CD14-positive monocyte (primary cell): ENCODE data around the gene ERLEC1. TPM values are rescaled to one million over a fixed set of nuclear protein-coding genes. Genes with fewer than 3 reads are reported as not detected.

Source experiments
- DNase-seq, 3 donors: peaks; one replicate each; pipeline ENCODE4 v3.0.0-alpha.2; 2011 to 2022
- H2AFZ ChIP-seq: 2 replicates; pipeline ENCODE4 v1.6.0; 2012; ENCODE audit warnings: mild to moderate bottlenecking, low read depth, low read length, inconsistent platforms; ENCODE audit not compliant: insufficient read depth, poor library complexity, severe bottlenecking
- H3K27ac ChIP-seq, 2 donors: 1 replicate in 1 of 2; 2 replicates in 1 of 2; pipeline ENCODE4 v1.5.1; 2012 to 2013; ENCODE audit warnings: low read length in 2 of 2, control low read depth in 1 of 2, inconsistent platforms in 1 of 2, low read depth in 1 of 2, mild to moderate bottlenecking in 1 of 2
- H3K27me3 ChIP-seq, 2 donors: one replicate each; pipeline versions ENCODE4 v1.6.0 to v1.6.1; 2011 to 2013; ENCODE audit warnings: low read length in 2 of 2; ENCODE audit not compliant: control insufficient read depth in 2 of 2, insufficient read depth in 2 of 2
- H3K36me3 ChIP-seq, 2 donors: replicated peaks in 1 of 2; 1 replicate in 1 of 2; 2 replicates in 1 of 2; pipeline versions ENCODE4 v1.5.1 to v1.6.1; 2012 to 2013; ENCODE audit warnings: low read length in 2 of 2, control low read depth in 1 of 2, inconsistent platforms in 1 of 2, mild to moderate bottlenecking in 1 of 2; ENCODE audit not compliant: insufficient read depth in 2 of 2, control insufficient read depth in 1 of 2
- H3K4me1 ChIP-seq, 2 donors: 1 replicate in 1 of 2; 2 replicates in 1 of 2; pipeline versions ENCODE4 v1.5.1 to v1.6.1; 2012 to 2013; ENCODE audit warnings: low read length in 2 of 2, control low read depth in 1 of 2, inconsistent platforms in 1 of 2, mild to moderate bottlenecking in 1 of 2, moderate library complexity in 1 of 2; ENCODE audit not compliant: insufficient read depth in 2 of 2, control insufficient read depth in 1 of 2
- H3K4me2 ChIP-seq: replicated peaks from 2 replicates; pipeline ENCODE3; 2012; ENCODE audit warnings: low read length, moderate library complexity, mild to moderate bottlenecking; ENCODE audit not compliant: poor library complexity, severe bottlenecking; ENCODE audit errors: extremely low read depth
- H3K4me3 ChIP-seq, 3 experiments: fragments of 200-600 bp in 1 of 3; sonication (generic) in 1 of 3; replicated peaks in 1 of 3; 1 replicate in 2 of 3; 2 replicates in 1 of 3; pipeline ENCODE4 v1.5.1; 2011 to 2013; ENCODE audit warnings: low read length in 3 of 3, mild to moderate bottlenecking in 3 of 3, control low read depth in 2 of 3, low read depth in 2 of 3, inconsistent platforms in 1 of 3, moderate library complexity in 1 of 3
- H3K79me2 ChIP-seq: 2 replicates; pipeline ENCODE4 v1.6.0; 2012; ENCODE audit warnings: mild to moderate bottlenecking, control low read depth, inconsistent platforms, low read length, moderate library complexity; ENCODE audit not compliant: insufficient read depth
- H3K9ac ChIP-seq: 2 replicates; pipeline ENCODE4 v1.6.0; 2017; ENCODE audit warnings: low read length, mild to moderate bottlenecking; ENCODE audit not compliant: insufficient read depth, poor library complexity, severe bottlenecking
- H3K9me3 ChIP-seq, 2 donors: replicated peaks in 1 of 2; 1 replicate in 1 of 2; 2 replicates in 1 of 2; pipeline versions ENCODE4 v1.5.1 to v1.6.1; 2012 to 2013; ENCODE audit warnings: low read length in 2 of 2, control low read depth in 1 of 2; ENCODE audit not compliant: control insufficient read depth in 1 of 2, insufficient read depth in 1 of 2
- H4K20me1 ChIP-seq: 2 replicates; pipeline ENCODE4 v1.6.0; 2012; ENCODE audit warnings: mild to moderate bottlenecking, low read length, control low read depth, moderate library complexity; ENCODE audit not compliant: insufficient read depth
- H3K27ac Mint-ChIP-seq, 7 donors: one replicate each; pipeline ENCODE4 v1.8.0; 2020; ENCODE audit warnings: mild to moderate bottlenecking in 7 of 7, mixed read lengths in 7 of 7, moderate library complexity in 6 of 7, inconsistent platforms in 2 of 7
- H3K27me3 Mint-ChIP-seq, 3 donors: one replicate each; pipeline ENCODE4 v1.8.0; 2021 to 2022; ENCODE audit warnings: low read depth in 3 of 3, mild to moderate bottlenecking in 3 of 3, mixed read lengths in 3 of 3, moderate library complexity in 3 of 3, inconsistent platforms in 1 of 3
- H3K36me3 Mint-ChIP-seq, 2 donors: one replicate each; pipeline ENCODE4 v1.8.0; 2020; ENCODE audit warnings: mixed read lengths in 2 of 2, inconsistent platforms in 1 of 2, mild to moderate bottlenecking in 1 of 2
- H3K4me1 Mint-ChIP-seq: one replicate; pipeline ENCODE4 v1.8.0; 2020; ENCODE audit warnings: mild to moderate bottlenecking, mixed read lengths
- H3K4me3 Mint-ChIP-seq, 2 donors: one replicate each; pipeline ENCODE4 v1.8.0; 2020; ENCODE audit warnings: mild to moderate bottlenecking in 2 of 2, mixed read lengths in 2 of 2, moderate library complexity in 1 of 2
- H3K9me3 Mint-ChIP-seq, 7 donors: one replicate each; pipeline ENCODE4 v1.8.0; 2020 to 2022; ENCODE audit warnings: mixed read lengths in 7 of 7, mild to moderate bottlenecking in 6 of 7, moderate library complexity in 6 of 7, inconsistent platforms in 2 of 7
- WGBS: methylation state at CpG from one replicate; pipeline ENCODE4 v1.1.5; 2013; ENCODE audit warnings: missing lambda C conversion rate; ENCODE audit not compliant: insufficient coverage; 5-methylcytosine and 5-hydroxymethylcytosine counted together
- intact Hi-C, 2 donors: fragments of 100-400 bp; cut with micrococcal nuclease; formaldehyde crosslinking; loops; one replicate each; pipeline versions ENCODE4 v1.15.0 to v1.15.1; 2023
- polyA plus RNA-seq, 3 donors: library from polyadenylated mRNA; depleted of rRNA in 1 of 3; unstranded in 2 of 3; stranded (reverse) in 1 of 3; fragments of 300-500 nt in 2 of 3; fragments of >200 nt in 1 of 3; fragmentation: Illumina TruSeq in 2 of 3; gene quantifications; 1 replicate in 2 of 3; 2 replicates in 1 of 3; pipeline ENCODE4 v1.2.3, GENCODE V29; 2012 to 2021
- small RNA-seq: library from RNA; depleted of rRNA; stranded (forward); fragments of <200 nt; gene quantifications from one replicate; pipeline ENCODE3, GENCODE V24; 2012; ENCODE audit warnings: low read depth; ENCODE audit not compliant: insufficient read length
- TF ChIP-seq, protein P1 (sequence below): fragments of 200-600 bp; IDR thresholded peaks from one replicate; pipeline ENCODE4 v1.8.0; 2022; ENCODE audit warnings: antibody characterized with exemption, mild to moderate bottlenecking

ERLEC1 gene
- polyA plus RNA-seq, 3 donors = 11.4 to 23.8 (median 23.7) TPM

DNA sequence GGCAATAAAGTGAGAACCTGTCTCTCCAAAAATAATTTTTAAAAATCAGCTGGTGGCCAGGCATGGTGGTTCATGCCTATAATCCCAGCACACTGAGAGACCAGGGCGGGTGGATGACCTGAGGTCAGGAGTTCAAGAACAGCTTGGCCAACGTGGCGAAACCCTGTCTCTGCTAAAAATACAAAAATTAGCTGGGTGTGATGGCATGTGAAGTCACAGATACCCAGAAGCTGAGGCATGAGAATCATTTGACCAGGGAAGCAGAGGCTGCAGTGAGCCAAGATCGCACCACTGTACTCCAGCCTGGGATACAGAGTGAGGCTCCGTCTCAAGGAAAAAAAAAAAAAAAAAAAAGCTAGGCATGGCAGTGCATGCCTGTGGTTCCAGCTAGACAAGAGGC, 80.3 kb downstream of the ERLEC1 start:
- Histone ChIP-seq H3K4me1 (no peaks in the 10 kb centered on the region), H3K36me3 (peaks cover 44 to 90% of the 10 kb centered on the region in 2 donors), H4K20me1 (no peaks in the 10 kb centered on the region)

DNA sequence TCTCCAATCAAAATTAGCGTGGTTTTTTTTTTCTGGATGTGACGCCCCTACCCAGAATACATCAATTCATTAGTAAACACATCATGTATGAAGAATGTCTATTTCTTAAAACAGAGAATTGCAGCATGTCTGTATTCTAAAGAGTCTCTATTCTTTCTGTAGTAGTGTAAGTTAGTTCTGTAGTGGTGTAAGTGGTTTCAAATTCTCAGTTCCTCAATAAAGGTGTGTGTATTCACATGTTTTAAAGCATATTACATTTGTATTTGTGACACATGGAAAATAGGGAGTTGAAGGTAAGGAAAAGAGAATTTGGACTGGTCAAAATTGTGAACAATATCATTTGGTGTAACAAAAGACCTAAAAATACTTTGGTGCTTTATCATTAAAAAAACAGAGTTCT, 80.9 kb downstream of the ERLEC1 start:
- H3K4me3 Mint-ChIP-seq = no peak overlapping the region

More for the DNA sequence above, 80.3 kb downstream of the ERLEC1 start:
- no peak overlapping the region for H2AFZ ChIP-seq
- no peak overlapping the region for H3K9ac ChIP-seq
- Mint-ChIP-seq H3K27me3 (peaks cover 0 to 2% (median 0%) of the 10 kb centered on the region in 3 donors), H3K36me3 (peaks cover 57 to 71% of the 10 kb centered on the region in 2 donors), H3K4me1 (no peaks in the 10 kb centered on the region), H3K4me3 (no peak overlapping the region), H3K9me3 (no peaks in the 10 kb centered on the region), H3K27ac (no peak overlapping the region)
- no peak for DNase-seq
- no peak overlapping the region for H3K4me2 ChIP-seq
- H3K9me3 ChIP-seq = no peaks in the 10 kb centered on the region
- 96% methylated on average over 5 of the region's 5 CpGs for WGBS
- no peak overlapping the region for H3K27ac ChIP-seq
- no peaks in the 10 kb centered on the region for H3K27me3 ChIP-seq
- intact Hi-C loops = no loop called here
- TF ChIP-seq, protein P1, sequence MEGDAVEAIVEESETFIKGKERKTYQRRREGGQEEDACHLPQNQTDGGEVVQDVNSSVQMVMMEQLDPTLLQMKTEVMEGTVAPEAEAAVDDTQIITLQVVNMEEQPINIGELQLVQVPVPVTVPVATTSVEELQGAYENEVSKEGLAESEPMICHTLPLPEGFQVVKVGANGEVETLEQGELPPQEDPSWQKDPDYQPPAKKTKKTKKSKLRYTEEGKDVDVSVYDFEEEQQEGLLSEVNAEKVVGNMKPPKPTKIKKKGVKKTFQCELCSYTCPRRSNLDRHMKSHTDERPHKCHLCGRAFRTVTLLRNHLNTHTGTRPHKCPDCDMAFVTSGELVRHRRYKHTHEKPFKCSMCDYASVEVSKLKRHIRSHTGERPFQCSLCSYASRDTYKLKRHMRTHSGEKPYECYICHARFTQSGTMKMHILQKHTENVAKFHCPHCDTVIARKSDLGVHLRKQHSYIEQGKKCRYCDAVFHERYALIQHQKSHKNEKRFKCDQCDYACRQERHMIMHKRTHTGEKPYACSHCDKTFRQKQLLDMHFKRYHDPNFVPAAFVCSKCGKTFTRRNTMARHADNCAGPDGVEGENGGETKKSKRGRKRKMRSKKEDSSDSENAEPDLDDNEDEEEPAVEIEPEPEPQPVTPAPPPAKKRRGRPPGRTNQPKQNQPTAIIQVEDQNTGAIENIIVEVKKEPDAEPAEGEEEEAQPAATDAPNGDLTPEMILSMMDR = no peak
- H3K4me3 ChIP-seq = no peak overlapping the region
- H3K79me2 ChIP-seq = no peaks in the 10 kb centered on the region

More for the DNA sequence above, 80.9 kb downstream of the ERLEC1 start:
- Histone ChIP-seq H4K20me1 (no peaks in the 10 kb centered on the region), H3K9me3 (no peaks in the 10 kb centered on the region), H3K4me3 (no peak overlapping the region), H2AFZ (no peak overlapping the region), H3K9ac (no peak overlapping the region), H3K4me1 (no peaks in the 10 kb centered on the region), H3K27ac (no peak overlapping the region), H3K79me2 (no peaks in the 10 kb centered on the region), H3K4me2 (no peak overlapping the region), H3K36me3 (peaks cover 44 to 86% of the 10 kb centered on the region in 2 donors), H3K27me3 (no peaks in the 10 kb centered on the region)
- Mint-ChIP-seq H3K4me1 (no peaks in the 10 kb centered on the region), H3K36me3 (peaks cover 58 to 75% of the 10 kb centered on the region in 2 donors), H3K9me3 (no peaks in the 10 kb centered on the region), H3K27me3 (peaks cover 0 to 2% (median 0%) of the 10 kb centered on the region in 3 donors), H3K27ac (no peak overlapping the region)
- WGBS = no CpG with 5 or more reads among the region's 2 CpGs
- TF ChIP-seq, protein P1 = no peak
- DNase-seq = no peak
- intact Hi-C loops = no loop called here

Small RNAs within 50 kb of the gene (small RNA-seq; reads per million reads assigned to genes)
- gene MIR3682 = not detected

Other genes with a start within 250 kb of the ERLEC1 start
- gene CHAC2, start 19.2 kb upstream of the ERLEC1 start, polyA plus RNA-seq = under 1 TPM; 0.07 to 0.40 (median 0.20) TPM
- gene ASB3, start 91 bp upstream of the ERLEC1 start, polyA plus RNA-seq = 10 to 100 TPM in 1 of 3 donors, 1 to 10 TPM in 2; 6.7 to 14.9 (median 8.1) TPM
- gene GPR75, start 72.9 kb downstream of the ERLEC1 start, polyA plus RNA-seq = 1 to 10 TPM in 1 of 3 donors, not detected in 2; 2.2 TPM
- 10 to 100 TPM in 1 of 3 donors, 1 to 10 TPM in 2; 2.1 to 17.7 (median 3.1) TPM for gene PSME4, start 183.9 kb downstream of the ERLEC1 start, polyA plus RNA-seq